Naive thymus-derived CD4-positive, alpha-beta T cell (primary cell): Measurements from ENCODE around the gene SMIM27. TPM values are rescaled to one million over a fixed set of nuclear protein-coding genes. Genes with fewer than 3 reads are reported as not detected.

ENCODE experiments used
- polyA plus RNA-seq, 2 donors: library from polyadenylated mRNA; unstranded; fragments of 300-500 nt; fragmentation: Illumina TruSeq; gene quantifications; one replicate each; pipeline ENCODE4 v1.2.3, GENCODE V29; 2021
- total RNA-seq, 6 experiments: library from RNA in 5 of 6; stranded (reverse) in 5 of 6; gene quantifications; 1 replicate in 5 of 6; 2 replicates in 1 of 6; pipeline ENCODE4 v1.2.3 and lab custom pipeline; 2021 to 2026

SMIM27 gene
- total and polyA plus RNA-seq, 7 experiments from 2014 or later = 15.1 to 108 (median 37.8) TPM

Other genes with a start within 250 kb of the SMIM27 start
- 10 to 100 TPM in 1 of 5 experiments, 1 to 10 TPM in 4; 4.7 to 10.5 (median 7.4) TPM for gene ACO1, start 167.7 kb upstream of the SMIM27 start, total RNA-seq
- 10 to 100 TPM in 1 of 2 donors, 1 to 10 TPM in 1; 9.6 to 12.3 TPM for gene ACO1, start 167.7 kb upstream of the SMIM27 start, polyA plus RNA-seq
- gene RIGI, start 26.1 kb upstream of the SMIM27 start, total RNA-seq = 10 to 100 TPM in 4 of 5 experiments, 1 to 10 TPM in 1; 8.6 to 29.6 (median 26.8) TPM
- gene RIGI, start 26.1 kb upstream of the SMIM27 start, polyA plus RNA-seq = 10 to 100 TPM; 12.6 to 17.3 TPM
- gene TOPORS, start 259 bp downstream of the SMIM27 start, total RNA-seq = 10 to 100 TPM; 12.1 to 27.3 (median 22.5) TPM
- gene TOPORS, start 259 bp downstream of the SMIM27 start, polyA plus RNA-seq = 10 to 100 TPM; 24.4 to 24.7 TPM
- gene NDUFB6, start 20.8 kb downstream of the SMIM27 start, total RNA-seq = 10 to 100 TPM; 10.4 to 45.1 (median 14.5) TPM
- gene NDUFB6, start 20.8 kb downstream of the SMIM27 start, polyA plus RNA-seq = 10 to 100 TPM; 35.0 to 75.9 TPM
- under 1 TPM in 3 of 5 experiments, not detected in 2; 0.05 TPM for gene TAF1L, start 83.3 kb downstream of the SMIM27 start, total RNA-seq
- gene TAF1L, start 83.3 kb downstream of the SMIM27 start, polyA plus RNA-seq = not detected
- gene TMEM215, start 231.2 kb downstream of the SMIM27 start, total RNA-seq = not detected
- gene TMEM215, start 231.2 kb downstream of the SMIM27 start, polyA plus RNA-seq = not detected